Fibroblast of lung (primary cell): ENCODE measurements around the gene SRRM3. TPM values are rescaled to one million over a fixed set of nuclear protein-coding genes. Genes with fewer than 3 reads are reported as not detected.

Experiments used
- DNase-seq, 2 donors: peaks; one replicate each; pipeline versions ENCODE4 v3.0.0 to v3.0.0-alpha.2; 2010; ENCODE audit warnings: low read depth in 2 of 2
- H2AFZ ChIP-seq: 2 replicates; pipeline ENCODE4 v1.5.1; 2012; ENCODE audit warnings: low read length, control low read depth, inconsistent platforms
- H3K27ac ChIP-seq: 2 replicates; pipeline ENCODE4 v1.5.1; 2011; ENCODE audit warnings: low read length, control low read depth; ENCODE audit not compliant: insufficient read depth
- H3K27me3 ChIP-seq: 2 replicates; pipeline ENCODE4 v1.5.1; 2011; ENCODE audit warnings: mild to moderate bottlenecking, low read length; ENCODE audit not compliant: control insufficient read depth, insufficient read depth
- H3K36me3 ChIP-seq: 2 replicates; pipeline ENCODE4 v1.5.1; 2011; ENCODE audit warnings: low read length; ENCODE audit not compliant: control insufficient read depth, insufficient read depth
- H3K4me1 ChIP-seq: 2 replicates; pipeline ENCODE4 v1.5.1; 2011; ENCODE audit warnings: low read length; ENCODE audit not compliant: control insufficient read depth, insufficient read depth; ENCODE audit errors: extremely low read depth
- H3K4me2 ChIP-seq: 2 replicates; pipeline ENCODE4 v1.5.1; 2011; ENCODE audit warnings: low read length, control low read depth; ENCODE audit not compliant: insufficient read depth; ENCODE audit errors: extremely low read depth
- H3K4me3 ChIP-seq, 4 experiments: fragments of 200-600 bp in 1 of 4; sonication (generic) in 1 of 4; replicated peaks in 1 of 4; 2 replicates each; pipeline ENCODE4 v1.5.1; 2011 to 2016; ENCODE audit warnings: low read length in 4 of 4, low read depth in 3 of 4, mild to moderate bottlenecking in 3 of 4, control low read depth in 2 of 4, inconsistent platforms in 1 of 4, mixed read lengths in 1 of 4; ENCODE audit not compliant: insufficient read depth in 1 of 4; ENCODE audit errors: control extremely low read depth in 1 of 4
- H3K79me2 ChIP-seq: 2 replicates; pipeline ENCODE4 v1.5.1; 2012; ENCODE audit warnings: mild to moderate bottlenecking, low read length, inconsistent platforms; ENCODE audit not compliant: control insufficient read depth, insufficient read depth
- H3K9ac ChIP-seq: 2 replicates; pipeline ENCODE4 v1.5.1; 2011; ENCODE audit warnings: mild to moderate bottlenecking, low read length, control low read depth; ENCODE audit not compliant: insufficient read depth
- H3K9me3 ChIP-seq: 2 replicates; pipeline ENCODE4 v1.5.1; 2012; ENCODE audit warnings: low read depth, low read length; ENCODE audit not compliant: control insufficient read depth, insufficient read depth
- H4K20me1 ChIP-seq: 2 replicates; pipeline ENCODE4 v1.5.1; 2011; ENCODE audit warnings: low read length; ENCODE audit not compliant: control insufficient read depth, insufficient read depth; ENCODE audit errors: extremely low read depth
- EZH2 ChIP-seq: IDR thresholded peaks from 2 replicates; pipeline ENCODE4 v1.5.1; 2012; ENCODE audit warnings: low read length, control low read depth, mild to moderate bottlenecking; ENCODE audit errors: missing control alignments
- polyA plus RNA-seq, 2 donors: library from polyadenylated mRNA; depleted of rRNA in 1 of 2; stranded (reverse) in 1 of 2; unstranded in 1 of 2; fragments of >200 nt; gene quantifications; 2 replicates each; pipeline ENCODE4 v1.2.1, GENCODE V29; 2011 to 2012; ENCODE audit warnings: missing spikeins in 1 of 2
- total RNA-seq: library from RNA; depleted of rRNA; stranded (reverse); fragments of >200 nt; gene quantifications from 2 replicates; pipeline ENCODE4 v1.2.1, GENCODE V29; 2014
- TF ChIP-seq, protein P1 (sequence below), 2 donors: IDR thresholded peaks in 1 of 2; conservative IDR thresholded peaks in 1 of 2; 1 replicate in 1 of 2; 2 replicates in 1 of 2; pipeline ENCODE4 v1.5.1; 2011 to 2012; ENCODE audit warnings: low read length in 2 of 2, control low read depth in 1 of 2, inconsistent platforms in 1 of 2, low read depth in 1 of 2, mild to moderate bottlenecking in 1 of 2

The SRRM3 gene
- total and polyA plus RNA-seq, 2 donors (not counting 1 experiment from before 2014, with no cell fraction given), result 0.40 to 1.7 TPM

DNA sequence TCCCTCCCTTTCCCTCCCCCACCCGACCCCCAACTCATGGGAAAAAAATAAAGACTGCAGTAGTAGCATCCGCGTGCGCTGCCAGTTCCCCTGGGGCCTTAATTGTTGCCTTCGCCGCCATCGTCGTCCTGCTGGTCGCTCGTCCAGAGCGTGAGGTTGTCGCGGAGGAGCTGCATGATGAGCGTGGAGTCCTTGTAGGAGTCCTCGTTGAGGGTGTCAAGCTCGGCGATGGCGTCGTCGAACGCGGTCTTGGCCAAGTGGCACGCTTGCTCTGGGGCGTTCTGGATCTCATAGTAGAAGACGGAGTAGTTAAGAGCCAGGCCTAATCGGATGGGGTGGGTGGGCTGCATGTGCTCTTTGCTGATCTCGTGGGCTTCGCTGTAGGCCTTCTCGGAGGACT, 127.8 kb downstream of the SRRM3 start:
- Histone ChIP-seq H3K9me3 (no peaks in the 10 kb centered on the region), H3K79me2 (peaks cover 92% of the 10 kb centered on the region), H3K27ac (no peak overlapping the region), H2AFZ (no peak overlapping the region), H3K4me2 (no peak overlapping the region), H3K9ac (no peak overlapping the region), H3K4me3 (no peak overlapping the region), H3K36me3 (peaks cover 25% of the 10 kb centered on the region), H3K4me1 (no peaks in the 10 kb centered on the region), H4K20me1 (no peaks in the 10 kb centered on the region), H3K27me3 (no peaks in the 10 kb centered on the region)
- TF ChIP-seq, protein P1, sequence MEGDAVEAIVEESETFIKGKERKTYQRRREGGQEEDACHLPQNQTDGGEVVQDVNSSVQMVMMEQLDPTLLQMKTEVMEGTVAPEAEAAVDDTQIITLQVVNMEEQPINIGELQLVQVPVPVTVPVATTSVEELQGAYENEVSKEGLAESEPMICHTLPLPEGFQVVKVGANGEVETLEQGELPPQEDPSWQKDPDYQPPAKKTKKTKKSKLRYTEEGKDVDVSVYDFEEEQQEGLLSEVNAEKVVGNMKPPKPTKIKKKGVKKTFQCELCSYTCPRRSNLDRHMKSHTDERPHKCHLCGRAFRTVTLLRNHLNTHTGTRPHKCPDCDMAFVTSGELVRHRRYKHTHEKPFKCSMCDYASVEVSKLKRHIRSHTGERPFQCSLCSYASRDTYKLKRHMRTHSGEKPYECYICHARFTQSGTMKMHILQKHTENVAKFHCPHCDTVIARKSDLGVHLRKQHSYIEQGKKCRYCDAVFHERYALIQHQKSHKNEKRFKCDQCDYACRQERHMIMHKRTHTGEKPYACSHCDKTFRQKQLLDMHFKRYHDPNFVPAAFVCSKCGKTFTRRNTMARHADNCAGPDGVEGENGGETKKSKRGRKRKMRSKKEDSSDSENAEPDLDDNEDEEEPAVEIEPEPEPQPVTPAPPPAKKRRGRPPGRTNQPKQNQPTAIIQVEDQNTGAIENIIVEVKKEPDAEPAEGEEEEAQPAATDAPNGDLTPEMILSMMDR (conservative IDR thresholded peaks at IDR 0.05 in 1 of 2, IDR thresholded peaks at IDR 0.05 in 1 of 2; ENCODE audit: low read depth in 1 of 2, low read length in 2 of 2), result no peak
- TF ChIP-seq EZH2, result no peak
- no peak for DNase-seq

DNA sequence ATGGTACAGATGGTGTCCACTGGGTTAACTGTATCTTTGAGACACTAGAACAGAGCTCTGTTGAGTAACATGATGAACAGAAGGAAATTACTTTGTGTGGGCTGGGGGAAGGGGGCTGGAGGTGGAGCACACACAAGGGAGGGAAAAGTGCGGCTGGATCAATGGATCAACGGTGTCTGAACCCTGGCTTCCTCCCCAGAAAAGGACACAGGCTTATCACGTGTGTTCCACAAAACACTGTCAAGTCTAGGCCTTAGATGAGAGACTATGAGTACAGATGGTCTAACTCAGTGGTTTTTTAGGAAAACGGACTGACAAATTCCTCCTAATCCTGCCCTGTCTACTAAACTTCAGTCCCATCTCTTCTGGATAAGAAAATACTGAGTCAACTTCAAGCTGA, 128.6 kb downstream of the SRRM3 start:
- H3K4me3 ChIP-seq, result no peak overlapping the region
- no peaks in the 10 kb centered on the region for H3K9me3 ChIP-seq
- TF ChIP-seq, protein P1 (conservative IDR thresholded peaks at IDR 0.05 in 1 of 2, IDR thresholded peaks at IDR 0.05 in 1 of 2; ENCODE audit: low read depth in 1 of 2, low read length in 2 of 2), result no peak
- TF ChIP-seq EZH2, result no peak
- H3K27ac ChIP-seq, result no peak overlapping the region
- no peak overlapping the region for H3K4me2 ChIP-seq
- H2AFZ ChIP-seq, result no peak overlapping the region
- no peak overlapping the region for H3K9ac ChIP-seq
- H4K20me1 ChIP-seq, result no peaks in the 10 kb centered on the region
- no peak for DNase-seq
- H3K4me1 ChIP-seq, result no peaks in the 10 kb centered on the region
- peaks cover 89% of the 10 kb centered on the region for H3K79me2 ChIP-seq
- peaks cover 25% of the 10 kb centered on the region for H3K36me3 ChIP-seq
- no peaks in the 10 kb centered on the region for H3K27me3 ChIP-seq

DNA sequence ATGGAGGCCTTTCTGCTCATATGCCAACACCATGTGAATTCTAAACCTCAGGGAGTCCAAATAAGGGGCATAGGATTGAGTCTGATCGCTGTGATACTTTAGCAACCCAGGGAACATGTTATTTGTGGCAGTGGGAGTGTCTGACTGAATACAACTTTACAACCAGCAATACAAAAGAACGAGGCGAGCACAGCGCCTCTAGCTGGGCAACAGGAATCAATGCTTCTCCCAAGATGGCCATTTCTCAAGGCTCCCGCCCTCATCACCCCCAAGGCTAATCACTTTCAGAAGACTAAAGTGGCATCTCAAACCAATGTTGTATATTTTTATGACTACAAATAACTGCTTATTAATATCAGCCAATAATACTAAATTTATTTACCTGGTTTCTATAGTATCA, 129.0 kb downstream of the SRRM3 start:
- Histone ChIP-seq H2AFZ (no peak overlapping the region), H3K27me3 (no peaks in the 10 kb centered on the region), H3K36me3 (peaks cover 25% of the 10 kb centered on the region), H3K4me2 (no peak overlapping the region), H3K79me2 (peaks cover 91% of the 10 kb centered on the region), H3K4me3 (no peak overlapping the region), H3K9me3 (no peaks in the 10 kb centered on the region), H3K9ac (no peak overlapping the region), H3K27ac (no peak overlapping the region), H3K4me1 (no peaks in the 10 kb centered on the region), H4K20me1 (no peaks in the 10 kb centered on the region)
- TF ChIP-seq, protein P1 (conservative IDR thresholded peaks at IDR 0.05 in 1 of 2, IDR thresholded peaks at IDR 0.05 in 1 of 2; ENCODE audit: low read depth in 1 of 2, low read length in 2 of 2), result no peak
- no peak for TF ChIP-seq EZH2
- no peak for DNase-seq
